ENCODE measurements around the gene PAOX. TPM values are rescaled to one million over a fixed set of nuclear protein-coding genes. Genes with fewer than 3 reads are reported as not detected.

Gene PAOX
- total and polyA plus RNA-seq, 2 of the 13 experiments (the other 11 are each of a cell fraction or from before 2014, with no cell fraction given), result 0.49 to 0.77 TPM

DNA sequence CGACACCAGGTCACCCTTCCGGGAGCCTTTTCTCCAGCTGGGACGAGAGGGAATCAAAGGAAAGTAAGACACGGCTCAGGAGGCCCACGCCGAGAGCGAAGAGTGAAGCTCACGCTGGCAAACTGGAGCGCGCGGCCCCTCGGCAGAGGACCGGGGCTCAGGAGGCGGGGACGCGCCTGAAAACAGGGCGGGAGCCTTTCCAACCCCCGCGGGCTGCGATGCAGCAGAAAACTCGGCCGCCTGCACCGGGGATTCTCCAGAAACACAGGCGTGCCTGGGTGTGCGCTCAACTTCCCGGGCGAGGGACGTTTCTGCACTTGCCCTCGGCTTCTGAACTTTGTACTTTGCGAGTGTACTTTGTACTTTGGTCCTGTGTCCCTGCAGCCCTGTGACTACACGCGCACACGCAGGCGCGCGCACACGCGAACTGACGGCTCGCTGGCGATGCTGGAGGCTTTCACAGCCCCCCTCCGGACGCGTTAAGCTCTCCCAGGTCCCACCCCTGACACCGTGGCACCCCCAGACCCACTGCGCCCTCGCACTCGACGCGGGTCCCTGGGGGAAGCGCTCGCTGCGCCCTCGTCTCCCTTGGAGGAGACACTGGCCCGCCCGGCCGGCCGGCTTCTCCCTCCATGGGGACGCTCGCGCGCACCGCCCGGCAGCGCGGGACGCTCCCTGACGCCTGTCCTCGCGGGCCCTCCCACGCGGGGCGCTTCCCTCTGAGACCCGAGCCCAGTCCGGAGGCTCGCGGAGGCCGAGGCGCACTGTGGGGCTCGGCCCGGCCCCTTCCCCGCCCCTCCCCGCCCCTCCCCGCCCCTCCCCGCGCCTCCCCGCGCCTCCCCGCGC lies 588 bp upstream of the PAOX start (continued):
- TF ChIP-seq DRAP1 (CRISPR knock-in tag; IDR thresholded peaks at IDR 0.05) (peak; percentile 36; the same call in 1 of the 2 replicates), ZNF235 (CRISPR knock-in tag; IDR thresholded peaks at IDR 0.05; ENCODE audit: borderline replicate concordance) (no peak), FLYWCH1 (CRISPR knock-in tag; IDR thresholded peaks at IDR 0.05) (peak; percentile 94), ZNF121 (CRISPR knock-in tag; IDR thresholded peaks at IDR 0.05) (0 out of 2 replicates have a peak, but pooled peaks have one; percentile 17), ATM (IDR thresholded peaks at IDR 0.05; ENCODE audit: borderline replicate concordance) (no peak), ZNF703 (CRISPR knock-in tag; IDR thresholded peaks at IDR 0.05; ENCODE audit: borderline replicate concordance) (0 out of 2 replicates have a peak, but pooled peaks have one; percentile 34), ATF2 (CRISPR knock-in tag; IDR thresholded peaks at IDR 0.05) (0 out of 2 replicates have a peak, but pooled peaks have one; percentile 38), MTF2 (CRISPR knock-in tag; IDR thresholded peaks at IDR 0.05; ENCODE audit: borderline replicate concordance) (peak; percentile 71; the same call in 1 of the 2 replicates), GFI1 (CRISPR knock-in tag; IDR thresholded peaks at IDR 0.05; ENCODE audit: borderline replicate concordance) (peak; percentile 53; the same call in 1 of the 2 replicates), KMT2B (CRISPR knock-in tag; IDR thresholded peaks at IDR 0.05) (no peak), DNMT3B (CRISPR knock-in tag; conservative IDR thresholded peaks at IDR 0.05) (no peak), ZBTB40 (IDR thresholded peaks at IDR 0.05) (no peak), ZBTB40 (CRISPR knock-in tag; IDR thresholded peaks at IDR 0.05) (peak; percentile 29; the same call in 1 of the 2 replicates), RBM39 (IDR thresholded peaks at IDR 0.05; ENCODE audit: low read depth, low read length, poor library complexity, severe bottlenecking) (peak; percentile 38), FIP1L1 (IDR thresholded peaks at IDR 0.05; ENCODE audit: borderline replicate concordance, insufficient read depth, low read depth, low read length) (no peak), GATAD1 (CRISPR knock-in tag; IDR thresholded peaks at IDR 0.05) (no peak), ELF1 (CRISPR knock-in tag; IDR thresholded peaks at IDR 0.05) (peak; percentile 26; the same call in 1 of the 2 replicates), PAX8 (CRISPR knock-in tag; IDR thresholded peaks at IDR 0.05; ENCODE audit: borderline replicate concordance) (0 out of 2 replicates have a peak, but pooled peaks have one; percentile 59)

Measured in HepG2 (cell line).